Panc1 (cell line): ENCODE measurements around the gene CLCN4. TPM values are rescaled to one million over a fixed set of nuclear protein-coding genes. Genes with fewer than 3 reads are reported as not detected.

Source experiments
- ATAC-seq: fragments of 200-7000 bp; cut with Tn5 transposase; 2 replicates; pipeline ENCODE4 v1.9.1; 2020; ENCODE audit warnings: mild to moderate bottlenecking, moderate library complexity
- BruUV-seq: library from RNA; stranded (reverse); fragments of 400-500 nt; replicated peaks from 2 replicates; lab custom pipeline; 2021; lab: Mats Ljungman, UMichigan
- CTCF ChIA-PET: fragments of 300-600 bp; sonication (Branson Sonifier 250); formaldehyde crosslinking; loops from one replicate; lab custom pipeline; 2022; ENCODE audit warnings: antibody characterized with exemption; lab: Charles Lee
- POLR2A ChIA-PET: fragments of 300-600 bp; sonication (Branson Sonifier 250); formaldehyde crosslinking; loops from one replicate; lab custom pipeline; 2022; ENCODE audit warnings: antibody characterized with exemption; lab: Charles Lee
- DNase-seq: peaks from one replicate; pipeline ENCODE4 v3.0.0-alpha.2; 2010; ENCODE audit warnings: low read depth, low spot score
- H3K27ac ChIP-seq: 2 replicates; pipeline ENCODE4 v1.5.1; 2011; ENCODE audit warnings: mild to moderate bottlenecking, low read length, inconsistent platforms
- H3K27me3 ChIP-seq: fragments of 200-500 bp; sonication (Bioruptor generic); 2 replicates; pipeline ENCODE4 v1.6.0; 2014; ENCODE audit warnings: low read length, inconsistent platforms; ENCODE audit not compliant: control insufficient read depth, insufficient read depth
- H3K36me3 ChIP-seq: fragments of 200-500 bp; sonication (Bioruptor generic); 2 replicates; pipeline ENCODE4 v1.5.1; 2014; ENCODE audit warnings: inconsistent platforms, mild to moderate bottlenecking, low read length, moderate library complexity; ENCODE audit not compliant: control insufficient read depth, insufficient read depth
- H3K4me1 ChIP-seq: 2 replicates; pipeline ENCODE4 v1.5.1; 2011; ENCODE audit warnings: inconsistent platforms, mild to moderate bottlenecking, low read length, moderate library complexity; ENCODE audit not compliant: control insufficient read depth, insufficient read depth
- H3K4me3 ChIP-seq, 2 experiments: 2 replicates each; pipeline ENCODE4 v1.5.1; 2011 to 2012; ENCODE audit warnings: low read depth in 2 of 2, low read length in 2 of 2, mild to moderate bottlenecking in 2 of 2, inconsistent platforms in 1 of 2, moderate library complexity in 1 of 2
- H3K9me3 ChIP-seq: fragments of 200-500 bp; sonication (Bioruptor generic); 2 replicates; pipeline ENCODE4 v1.5.1; 2014; ENCODE audit warnings: low read depth, mild to moderate bottlenecking, inconsistent platforms, low read length, moderate library complexity; ENCODE audit not compliant: control insufficient read depth, insufficient read depth
- CTCF ChIP-seq: fragments of 450-650 bp; IDR thresholded peaks from 2 replicates; pipeline ENCODE4 v1.5.1; 2017; ENCODE audit warnings: mild to moderate bottlenecking
- POLR2AphosphoS5 ChIP-seq: IDR thresholded peaks from 2 replicates; pipeline ENCODE4 v1.6.1; 2012; ENCODE audit warnings: mild to moderate bottlenecking, low read depth, low read length, moderate library complexity
- SIN3A ChIP-seq: IDR thresholded peaks from 2 replicates; pipeline ENCODE4 v1.6.1; 2012; ENCODE audit warnings: low read depth, mild to moderate bottlenecking, low read length, moderate library complexity, borderline replicate concordance; ENCODE audit not compliant: insufficient read depth
- TCF7L2 ChIP-seq: IDR thresholded peaks from 2 replicates; pipeline ENCODE4 v1.6.1; 2011; ENCODE audit warnings: mild to moderate bottlenecking, low read depth, low read length, inconsistent platforms
- in situ Hi-C: cut with HindIII; loops from 2 replicates; pipeline ENCODE4 v1.10.0; 2016; ENCODE audit warnings: low sequenced_read_pairs, low pct_unique_long_range_greater_than_20kb
- intact Hi-C: fragments of 100-400 bp; cut with micrococcal nuclease; formaldehyde crosslinking; loops from one replicate; pipeline ENCODE4 v1.10.0; 2022; ENCODE audit not compliant: unreplicated experiment
- total RNA-seq: library from RNA; stranded (reverse); gene quantifications from one replicate; pipeline ENCODE4 v1.2.1, GENCODE V29; 2021; ENCODE audit not compliant: unreplicated experiment
- TF ChIP-seq, protein P1 (sequence below), 2 experiments: IDR thresholded peaks; 2 replicates each; pipeline ENCODE4 v1.6.1; 2011 to 2012; ENCODE audit warnings: low read depth in 2 of 2, control low read depth in 1 of 2, low read length in 1 of 2, mild to moderate bottlenecking in 1 of 2, moderate library complexity in 1 of 2; ENCODE audit not compliant: insufficient read depth in 1 of 2

The CLCN4 gene
- total RNA-seq, 1 experiment from 2014 or later, result 2.5 TPM

DNA sequence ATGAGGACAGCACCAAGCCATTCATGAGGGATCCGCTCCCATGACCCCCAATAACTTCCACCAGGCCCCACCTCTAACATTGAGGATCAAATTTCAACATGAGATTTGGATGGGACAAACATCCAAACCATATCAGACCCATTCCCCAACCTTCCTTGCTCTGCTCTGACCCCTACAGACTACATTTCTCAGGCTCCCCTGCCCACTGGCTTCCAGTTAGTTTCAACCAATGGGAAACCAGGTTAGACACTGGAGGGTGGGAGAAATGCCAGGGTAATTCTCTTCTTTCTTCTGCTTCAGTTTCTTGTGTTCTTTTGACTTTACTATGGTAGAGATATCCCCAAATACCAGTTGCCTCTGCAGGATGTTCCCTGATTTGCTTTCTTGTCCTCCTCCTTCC is 125.7 kb downstream of the CLCN4 start:
- no peaks in the 10 kb centered on the region for H3K36me3 ChIP-seq
- in situ Hi-C loops, result no loop called here
- H3K27ac ChIP-seq, result no peak overlapping the region
- no peak overlapping the region for H3K4me3 ChIP-seq
- no peaks in the 10 kb centered on the region for H3K27me3 ChIP-seq
- CTCF ChIA-PET, result no interaction called here
- ATAC-seq (no peak), DNase-seq (no peak)
- no peaks in the 10 kb centered on the region for H3K4me1 ChIP-seq
- intact Hi-C loops, result no loop called here
- no peaks in the 10 kb centered on the region for H3K9me3 ChIP-seq
- no TSS peak for BruUV-seq
- POLR2A ChIA-PET, result no interaction called here
- TF ChIP-seq POLR2AphosphoS5 (no peak), SIN3A (no peak), TCF7L2 (no peak), CTCF (no peak)
- TF ChIP-seq, protein P1, sequence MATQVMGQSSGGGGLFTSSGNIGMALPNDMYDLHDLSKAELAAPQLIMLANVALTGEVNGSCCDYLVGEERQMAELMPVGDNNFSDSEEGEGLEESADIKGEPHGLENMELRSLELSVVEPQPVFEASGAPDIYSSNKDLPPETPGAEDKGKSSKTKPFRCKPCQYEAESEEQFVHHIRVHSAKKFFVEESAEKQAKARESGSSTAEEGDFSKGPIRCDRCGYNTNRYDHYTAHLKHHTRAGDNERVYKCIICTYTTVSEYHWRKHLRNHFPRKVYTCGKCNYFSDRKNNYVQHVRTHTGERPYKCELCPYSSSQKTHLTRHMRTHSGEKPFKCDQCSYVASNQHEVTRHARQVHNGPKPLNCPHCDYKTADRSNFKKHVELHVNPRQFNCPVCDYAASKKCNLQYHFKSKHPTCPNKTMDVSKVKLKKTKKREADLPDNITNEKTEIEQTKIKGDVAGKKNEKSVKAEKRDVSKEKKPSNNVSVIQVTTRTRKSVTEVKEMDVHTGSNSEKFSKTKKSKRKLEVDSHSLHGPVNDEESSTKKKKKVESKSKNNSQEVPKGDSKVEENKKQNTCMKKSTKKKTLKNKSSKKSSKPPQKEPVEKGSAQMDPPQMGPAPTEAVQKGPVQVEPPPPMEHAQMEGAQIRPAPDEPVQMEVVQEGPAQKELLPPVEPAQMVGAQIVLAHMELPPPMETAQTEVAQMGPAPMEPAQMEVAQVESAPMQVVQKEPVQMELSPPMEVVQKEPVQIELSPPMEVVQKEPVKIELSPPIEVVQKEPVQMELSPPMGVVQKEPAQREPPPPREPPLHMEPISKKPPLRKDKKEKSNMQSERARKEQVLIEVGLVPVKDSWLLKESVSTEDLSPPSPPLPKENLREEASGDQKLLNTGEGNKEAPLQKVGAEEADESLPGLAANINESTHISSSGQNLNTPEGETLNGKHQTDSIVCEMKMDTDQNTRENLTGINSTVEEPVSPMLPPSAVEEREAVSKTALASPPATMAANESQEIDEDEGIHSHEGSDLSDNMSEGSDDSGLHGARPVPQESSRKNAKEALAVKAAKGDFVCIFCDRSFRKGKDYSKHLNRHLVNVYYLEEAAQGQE (IDR thresholded peaks at IDR 0.05; ENCODE audit: insufficient read depth in 1 of 2, low read depth in 2 of 2, low read length in 1 of 2), result no peak

DNA sequence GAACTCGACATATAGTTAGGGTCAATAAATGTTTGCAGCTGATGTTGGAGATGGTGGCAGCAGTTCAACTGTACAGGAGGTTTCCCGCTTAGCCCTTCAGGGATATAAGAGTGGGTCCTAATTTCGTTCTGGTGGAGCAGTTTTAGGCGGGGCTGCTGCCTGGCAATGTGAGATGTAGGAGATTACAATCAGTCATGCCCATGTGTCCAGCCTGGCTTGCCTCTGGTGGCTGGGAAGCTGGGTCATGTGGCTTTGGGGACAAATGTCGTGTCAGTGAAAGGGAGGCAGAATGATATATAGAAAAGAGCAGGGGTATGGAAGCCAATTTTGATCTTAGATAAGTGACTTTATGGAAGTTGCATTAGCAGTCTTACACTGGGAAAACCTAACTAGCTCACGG is 129.4 kb downstream of the CLCN4 start:
- no peak overlapping the region for H3K4me3 ChIP-seq
- ATAC-seq (no peak), DNase-seq (no peak)
- intact Hi-C loops, result no loop called here
- in situ Hi-C loops, result no loop called here
- no TSS peak for BruUV-seq
- no peaks in the 10 kb centered on the region for H3K4me1 ChIP-seq
- ChIA-PET CTCF (no interaction called here), POLR2A (no interaction called here)
- no peaks in the 10 kb centered on the region for H3K9me3 ChIP-seq
- no peak overlapping the region for H3K27ac ChIP-seq
- no peaks in the 10 kb centered on the region for H3K27me3 ChIP-seq
- no peak for TF ChIP-seq SIN3A
- no peak for TF ChIP-seq TCF7L2
- TF ChIP-seq, protein P1 (IDR thresholded peaks at IDR 0.05; ENCODE audit: insufficient read depth in 1 of 2, low read depth in 2 of 2, low read length in 1 of 2), result no peak
- no peak for TF ChIP-seq POLR2AphosphoS5
- TF ChIP-seq CTCF, result no peak
- no peaks in the 10 kb centered on the region for H3K36me3 ChIP-seq

Other genes starting within 250 kb of the CLCN4 start
- gene CLDN34, start 189.6 kb upstream of the CLCN4 start, total RNA-seq, result not detected